ENCODE measurements around the gene FFAR3.
"Not testable (repeated sequence)": the region's sequence is repeated elsewhere in the genome, so short reads cannot be mapped to it uniquely, and the experiment has no call there.

Gene FFAR3

GRCh38 chr19:35375505-35376307, 17.4 kb downstream of the FFAR3 start:
- FAIRE-seq: no peak
- DNase-seq (ENCODE audit: low spot score): no peak

DNA sequence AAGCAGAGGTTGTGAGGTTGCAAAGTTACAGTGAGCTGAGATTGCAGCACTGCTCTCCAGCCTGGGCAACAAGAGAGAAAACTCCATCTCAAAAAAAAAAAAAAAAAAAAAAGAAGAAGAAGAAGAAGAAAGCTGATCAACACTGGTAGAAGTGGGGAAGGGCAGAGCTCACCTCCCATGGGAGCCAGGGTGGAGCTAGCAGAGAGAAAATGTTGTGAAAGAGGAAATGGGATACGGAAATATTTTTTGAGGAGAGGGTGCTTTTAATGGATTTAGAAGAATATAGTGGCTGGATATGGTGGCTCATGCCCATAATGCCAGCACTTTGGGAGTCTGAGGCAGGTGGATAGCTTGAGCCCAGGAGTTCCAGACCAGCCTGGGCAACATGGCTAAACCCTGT, 19.4 kb downstream of the FFAR3 start:
- no peak for DNase-seq (ENCODE audit: low spot score)
- no peak for FAIRE-seq

DNA sequence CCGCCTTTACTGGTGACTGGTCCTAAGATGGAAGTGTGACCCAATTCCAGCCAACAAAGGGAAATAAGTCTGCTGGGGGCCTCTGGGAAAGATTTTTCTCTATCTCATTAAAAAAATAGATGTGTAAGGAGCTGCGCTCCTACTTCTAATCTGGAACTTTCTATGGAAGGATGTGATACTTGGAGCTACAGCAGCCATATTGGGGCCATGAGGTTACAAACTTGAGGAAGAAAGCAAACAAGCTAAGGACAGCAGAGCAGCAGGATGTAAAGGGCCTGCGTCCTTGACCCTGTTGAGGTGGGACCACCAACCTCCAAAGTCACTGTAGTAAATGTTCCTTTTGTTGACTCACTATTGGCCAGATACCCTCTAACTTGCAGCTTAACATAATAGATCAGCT, 20.1 kb downstream of the FFAR3 start:
- FAIRE-seq: no peak
- no peak for DNase-seq (ENCODE audit: low spot score)

- not testable (repeated sequence) for FAIRE-seq; DNase-seq (ENCODE audit: low spot score)
These were observed 21.3 kb downstream of the FFAR3 start for GRCh38 chr19:35379545-35379944.

GRCh38 chr19:35379992-35380391, 21.7 kb downstream of the FFAR3 start:
- FAIRE-seq: no peak
- DNase-seq (ENCODE audit: low spot score): no peak

GRCh38 chr19:35380450-35381124, 22.3 kb downstream of the FFAR3 start:
- FAIRE-seq (no peak), DNase-seq (ENCODE audit: low spot score) (no peak)

- FAIRE-seq: no peak
- no peak for DNase-seq (ENCODE audit: low spot score)
These were observed 23.1 kb downstream of the FFAR3 start for GRCh38 chr19:35381318-35381717.

DNA sequence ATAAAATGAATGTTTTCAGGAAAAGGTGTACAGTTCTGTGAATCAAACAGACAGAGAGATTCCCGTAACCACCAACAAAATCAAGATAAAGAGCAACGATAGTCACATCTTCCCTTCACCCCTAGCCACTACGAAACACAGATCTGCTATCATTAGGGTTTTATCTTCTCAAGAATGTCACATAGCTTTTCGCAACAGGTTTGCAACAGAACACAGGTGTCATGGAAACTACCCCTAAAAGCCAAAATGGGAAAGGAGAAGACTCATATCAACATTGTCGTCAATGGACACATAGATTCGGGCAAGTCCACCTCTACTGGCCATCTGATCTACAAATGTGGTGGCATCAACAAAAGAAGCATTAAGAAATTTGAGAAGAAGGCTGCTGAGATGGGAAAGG, 23.7 kb downstream of the FFAR3 start:
- FAIRE-seq (no peak), DNase-seq (ENCODE audit: low spot score) (no peak)

DNA sequence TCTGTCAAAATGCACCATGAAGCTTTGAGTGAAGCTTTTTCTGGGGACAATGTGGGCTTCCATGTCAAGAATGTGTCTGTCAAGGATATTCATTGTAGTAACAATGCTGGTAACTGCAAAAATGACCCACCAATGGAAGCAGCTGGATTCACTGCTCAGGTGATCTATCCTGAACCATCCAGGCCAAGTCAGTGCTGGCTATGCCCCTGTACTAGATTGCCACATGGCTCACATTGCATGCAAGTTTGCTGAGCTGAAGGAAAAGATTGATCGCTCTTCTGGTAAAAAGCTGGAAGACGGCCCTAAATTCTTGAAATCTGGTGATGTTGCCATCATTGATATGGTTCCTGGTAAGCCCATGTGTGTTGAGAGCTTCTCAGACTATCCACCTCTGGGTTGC, 25.3 kb downstream of the FFAR3 start:
- DNase-seq (ENCODE audit: low spot score): no peak
- FAIRE-seq: no peak

- no peak for FAIRE-seq
- no peak for DNase-seq (ENCODE audit: low spot score)
These were observed 30.2 kb downstream of the FFAR3 start for GRCh38 chr19:35388277-35389054.

- DNase-seq (ENCODE audit: low spot score): no peak
- no peak for FAIRE-seq
These were observed 31.1 kb downstream of the FFAR3 start for GRCh38 chr19:35389192-35389861.

DNA sequence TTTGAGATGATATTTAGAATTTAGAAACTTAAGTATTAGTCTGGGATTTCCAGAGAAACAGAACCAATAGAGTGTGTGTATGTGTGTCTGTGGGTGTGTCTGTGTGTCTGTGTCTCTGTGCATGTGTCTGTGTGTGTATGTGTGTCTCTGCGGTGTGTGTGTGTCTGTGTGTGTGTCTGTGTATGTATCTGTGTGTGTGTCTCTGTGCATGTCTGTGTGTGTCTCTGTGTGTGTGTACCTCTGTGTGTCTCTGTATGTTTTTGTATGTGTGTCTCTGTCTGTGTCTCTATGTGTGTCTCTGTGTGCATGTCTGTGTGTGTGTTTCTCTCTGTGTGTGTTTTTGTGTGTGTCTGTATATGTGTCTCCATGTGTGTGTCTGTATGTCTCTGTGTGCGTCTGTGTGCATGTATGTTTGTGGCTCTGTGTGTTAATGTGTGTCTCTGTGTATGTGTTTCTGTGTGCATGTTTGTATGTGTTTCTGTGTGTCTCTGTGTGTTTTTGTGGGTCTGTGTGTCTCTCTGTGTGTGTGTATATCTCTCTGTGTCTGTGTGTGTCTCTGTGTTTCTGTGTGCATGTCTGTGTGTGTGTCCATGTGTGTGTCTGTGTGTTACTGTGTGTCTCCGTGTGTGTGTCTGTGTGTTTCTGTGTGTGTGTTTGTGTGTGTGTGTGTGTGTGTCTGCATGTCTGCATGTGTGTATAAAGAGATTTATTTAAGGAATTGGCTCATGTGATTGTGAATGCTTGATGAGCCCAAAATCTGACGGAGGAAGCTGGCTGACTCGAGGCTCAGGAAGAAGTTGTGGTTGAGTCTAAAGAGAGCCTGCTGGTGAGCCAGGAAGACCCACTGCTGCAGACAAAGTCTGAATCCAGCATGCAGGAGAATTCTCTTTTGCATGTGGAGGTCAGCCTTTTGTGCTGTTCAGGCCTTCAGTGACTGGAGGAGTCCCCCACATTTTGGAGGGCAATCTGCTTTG, 34.8 kb downstream of the FFAR3 start:
- FAIRE-seq (no peak), DNase-seq (ENCODE audit: low spot score) (no peak)

GRCh38 chr19:35395382-35396199, 37.3 kb downstream of the FFAR3 start:
- no peak for FAIRE-seq
- no peak for DNase-seq (ENCODE audit: low spot score)

GRCh38 chr19:35396240-35396885, 38.1 kb downstream of the FFAR3 start:
- DNase-seq (ENCODE audit: low spot score): no peak
- no peak for FAIRE-seq

DNA sequence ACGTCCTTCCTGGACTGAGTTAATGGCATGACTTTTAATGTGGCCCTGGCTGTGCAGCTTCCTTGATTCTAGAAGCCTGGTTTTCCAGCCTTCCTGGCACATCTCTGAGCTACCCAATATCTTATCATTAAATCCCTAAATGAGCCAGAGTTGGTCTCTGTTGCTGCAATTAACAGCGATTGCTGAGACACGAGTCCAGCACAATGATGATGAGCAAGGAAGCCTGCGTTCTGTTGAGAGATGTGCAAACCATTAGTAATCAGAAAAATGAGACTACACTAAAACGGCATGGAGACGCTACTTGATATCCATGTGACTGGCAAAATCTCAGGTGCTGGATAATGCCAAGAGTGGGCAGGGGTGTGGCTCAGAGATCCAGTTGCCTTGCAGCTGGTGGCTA, 38.8 kb downstream of the FFAR3 start:
- FAIRE-seq: no peak
- no peak for DNase-seq (ENCODE audit: low spot score)

GRCh38 chr19:35398570-35398969, 40.3 kb downstream of the FFAR3 start:
- DNase-seq (ENCODE audit: low spot score) (no peak), FAIRE-seq (no peak)

DNA sequence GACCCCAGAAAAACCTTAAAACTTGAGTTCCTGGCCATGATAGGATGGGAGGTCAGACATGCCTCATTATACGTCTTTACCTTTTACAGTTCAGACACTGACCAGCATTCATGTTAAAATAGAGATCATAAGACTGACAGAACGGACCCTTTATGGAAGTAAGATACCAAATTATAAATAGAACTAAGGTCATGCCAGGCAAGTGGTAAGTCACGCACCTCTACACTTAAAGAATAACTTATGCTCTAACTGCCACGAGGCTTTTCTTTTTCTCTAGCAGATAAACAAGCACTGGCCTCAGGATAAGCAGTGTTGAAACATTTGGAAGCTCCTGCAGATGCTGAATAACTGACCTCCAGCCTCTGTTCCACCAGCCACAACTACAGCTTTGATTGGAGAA, 41.0 kb downstream of the FFAR3 start:
- DNase-seq (ENCODE audit: low spot score): no peak
- no peak for FAIRE-seq

- FAIRE-seq (no peak), DNase-seq (ENCODE audit: low spot score) (no peak)
These were observed 41.9 kb downstream of the FFAR3 start for GRCh38 chr19:35399948-35400772.
